Effector memory CD4-positive, alpha-beta T cell (primary cell): ENCODE data around the gene HTR4.

Experiments used
- DNase-seq, 3 donors: peaks; one replicate each; pipeline ENCODE4 v3.0.0-alpha.2; 2020
- H3K27ac ChIP-seq: 2 replicates; pipeline ENCODE4 v1.7.0; 2013; ENCODE audit warnings: mild to moderate bottlenecking, low read length, moderate library complexity; ENCODE audit not compliant: insufficient read depth, poor library complexity, severe bottlenecking
- H3K27me3 ChIP-seq: replicated peaks from 2 replicates; pipeline ENCODE4 v1.7.0; 2013; ENCODE audit warnings: mild to moderate bottlenecking, low read length; ENCODE audit not compliant: insufficient read depth, control insufficient read depth, poor library complexity, severe bottlenecking
- H3K36me3 ChIP-seq: 2 replicates; pipeline ENCODE4 v1.7.0; 2013; ENCODE audit warnings: mild to moderate bottlenecking, low read length, moderate library complexity; ENCODE audit not compliant: control insufficient read depth, insufficient read depth
- H3K4me1 ChIP-seq: 2 replicates; pipeline ENCODE4 v1.7.0; 2013; ENCODE audit warnings: low read length, mild to moderate bottlenecking; ENCODE audit not compliant: control insufficient read depth, insufficient read depth, poor library complexity, severe bottlenecking
- H3K4me3 ChIP-seq: 2 replicates; pipeline ENCODE4 v1.7.0; 2013; ENCODE audit warnings: low read length, low read depth, mild to moderate bottlenecking; ENCODE audit not compliant: insufficient read depth, poor library complexity, severe bottlenecking
- H3K9me3 ChIP-seq: 2 replicates; pipeline ENCODE4 v1.7.0; 2013; ENCODE audit warnings: mild to moderate bottlenecking, low read length, moderate library complexity; ENCODE audit not compliant: control insufficient read depth

The HTR4 gene

DNA sequence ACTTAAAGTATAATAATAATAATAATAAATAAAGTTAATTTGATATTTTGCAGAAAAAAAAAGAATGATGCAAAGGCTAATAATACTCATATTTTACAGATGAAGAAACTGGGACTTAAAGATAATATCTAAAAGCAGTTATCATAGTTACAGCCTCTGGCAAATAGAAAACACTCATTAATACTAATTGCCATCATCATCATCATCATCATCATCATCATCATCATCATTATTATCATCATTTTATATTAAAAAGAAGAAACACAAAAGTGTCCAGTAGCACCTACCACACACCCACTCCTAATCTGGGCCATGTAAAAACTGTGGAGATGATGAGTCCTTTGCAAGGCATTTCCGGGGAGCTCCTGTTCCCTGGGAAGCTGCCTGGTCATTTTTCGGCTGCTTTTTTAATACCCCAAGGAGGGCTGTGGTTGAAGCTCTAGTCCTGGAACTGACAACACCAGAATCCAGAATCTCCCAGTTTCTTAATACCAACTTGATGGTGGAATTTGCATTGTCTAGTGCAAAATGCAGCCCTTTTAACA, 70.8 kb downstream of the HTR4 start:
- Histone ChIP-seq H3K36me3 (no peaks in the 10 kb centered on the region), H3K27ac (no peak overlapping the region), H3K27me3 (no peaks in the 10 kb centered on the region), H3K4me3 (no peak overlapping the region), H3K4me1 (no peaks in the 10 kb centered on the region), H3K9me3 (no peaks in the 10 kb centered on the region)
- no peak for DNase-seq

DNA sequence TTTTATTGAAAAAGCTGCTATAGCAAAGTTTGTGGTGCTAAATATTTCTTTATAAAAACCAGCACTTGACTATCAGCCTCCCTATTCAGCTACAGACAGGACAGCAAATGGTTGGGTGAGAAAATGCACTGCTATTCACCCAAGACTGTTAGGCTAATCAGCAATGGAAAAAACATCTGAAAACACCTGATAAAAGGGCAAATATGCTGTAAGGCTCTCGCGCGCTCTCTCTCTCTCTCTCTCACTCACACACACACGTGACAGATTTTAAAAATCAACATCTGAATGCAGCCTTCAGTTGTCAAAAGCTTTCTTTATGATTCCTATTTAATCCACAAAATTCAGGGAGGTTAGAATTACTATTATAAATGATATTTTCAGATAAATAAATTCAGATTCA, 80.2 kb downstream of the HTR4 start:
- H3K27ac ChIP-seq = no peak overlapping the region
- H3K9me3 ChIP-seq = no peaks in the 10 kb centered on the region
- H3K4me1 ChIP-seq = no peaks in the 10 kb centered on the region
- H3K36me3 ChIP-seq = no peaks in the 10 kb centered on the region
- no peak for DNase-seq
- H3K27me3 ChIP-seq = no peaks in the 10 kb centered on the region
- H3K4me3 ChIP-seq = no peak overlapping the region

DNA sequence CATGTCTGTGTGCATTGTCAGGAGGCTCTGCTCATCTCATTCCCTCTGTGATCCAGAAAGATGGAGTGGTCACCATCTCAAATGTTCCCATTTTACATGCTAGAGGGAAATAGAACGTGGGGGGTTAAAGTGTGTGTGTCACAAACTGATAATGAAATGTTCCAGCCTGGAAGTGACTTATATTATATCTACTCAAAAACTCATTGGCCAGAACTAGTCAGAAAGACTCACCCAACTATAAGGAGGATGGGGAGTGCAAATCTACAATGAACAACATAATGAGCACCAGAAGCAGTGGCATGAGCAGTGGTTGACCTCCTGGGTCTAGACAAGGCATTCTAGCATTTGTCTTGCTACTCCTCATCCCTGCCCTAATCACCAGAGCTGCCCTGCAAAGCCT, 81.0 kb downstream of the HTR4 start:
- H3K36me3 ChIP-seq = no peaks in the 10 kb centered on the region
- no peaks in the 10 kb centered on the region for H3K9me3 ChIP-seq
- no peaks in the 10 kb centered on the region for H3K4me1 ChIP-seq
- no peak for DNase-seq
- no peaks in the 10 kb centered on the region for H3K27me3 ChIP-seq
- H3K4me3 ChIP-seq = no peak overlapping the region
- H3K27ac ChIP-seq = no peak overlapping the region

DNA sequence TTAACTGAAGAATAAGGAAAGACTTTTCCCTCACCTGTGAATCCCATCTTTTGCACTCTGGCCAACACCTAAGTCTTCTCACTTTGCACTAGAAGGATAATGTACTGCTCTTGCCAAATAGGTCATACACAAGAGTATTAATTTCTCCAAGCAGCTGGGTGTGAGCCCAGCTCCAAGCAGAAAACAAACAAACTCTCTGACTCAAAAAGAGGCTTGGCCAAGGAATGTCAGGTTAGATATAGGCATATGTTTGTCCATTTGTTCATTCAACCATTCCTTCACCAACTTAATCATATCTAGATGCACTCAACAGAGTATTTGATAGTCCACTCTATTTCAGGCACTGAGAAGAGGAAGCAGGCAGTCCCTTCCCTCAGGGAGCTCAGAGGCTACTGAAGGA, 84.4 kb downstream of the HTR4 start:
- no peak for DNase-seq
- H3K36me3 ChIP-seq = no peaks in the 10 kb centered on the region
- no peak overlapping the region for H3K4me3 ChIP-seq

DNA sequence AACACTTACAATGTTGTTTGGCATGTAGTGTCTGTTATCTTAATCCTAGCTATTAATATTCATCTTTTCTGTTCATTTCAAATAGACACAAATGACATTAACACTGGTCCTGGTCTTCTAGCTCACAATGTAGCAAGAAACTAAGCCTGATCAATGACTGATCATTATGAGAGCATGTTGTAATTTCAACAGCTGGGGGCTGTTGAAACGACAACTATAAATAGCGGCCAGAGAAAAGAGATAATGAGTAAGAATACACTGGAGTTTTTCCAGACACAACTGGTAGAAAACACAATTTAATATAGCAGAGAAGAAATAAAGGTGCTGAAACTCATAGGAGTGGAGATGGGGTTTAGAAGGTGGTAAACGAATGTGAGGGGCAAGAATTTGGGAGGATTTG, 89.2 kb downstream of the HTR4 start:
- Histone ChIP-seq H3K27ac (no peak overlapping the region), H3K4me1 (no peaks in the 10 kb centered on the region), H3K9me3 (no peaks in the 10 kb centered on the region), H3K27me3 (no peaks in the 10 kb centered on the region), H3K4me3 (no peak overlapping the region), H3K36me3 (no peaks in the 10 kb centered on the region)
- DNase-seq = no peak

More for the DNA sequence above, 84.4 kb downstream of the HTR4 start:
- Histone ChIP-seq H3K27me3 (no peaks in the 10 kb centered on the region), H3K4me1 (no peaks in the 10 kb centered on the region), H3K27ac (no peak overlapping the region), H3K9me3 (no peaks in the 10 kb centered on the region)

DNA sequence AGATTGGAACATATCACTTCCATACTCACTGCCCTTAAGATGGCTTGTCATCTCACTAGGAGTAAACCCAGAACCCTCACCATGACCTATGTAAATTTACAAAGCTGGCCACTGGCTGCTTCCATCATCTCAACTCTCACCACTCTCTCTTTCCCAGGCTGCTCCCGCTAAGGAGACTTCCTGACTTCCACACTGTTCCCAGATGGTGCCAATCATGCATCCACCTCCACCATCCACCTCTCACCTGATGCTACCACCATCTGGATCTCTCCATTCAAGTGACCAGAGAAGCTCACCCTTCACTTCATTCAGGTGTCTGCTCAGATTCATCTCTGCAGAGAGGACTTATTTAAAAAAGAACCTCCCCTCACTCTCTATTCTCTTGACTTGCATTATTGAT, 91.3 kb downstream of the HTR4 start:
- Histone ChIP-seq H3K9me3 (no peaks in the 10 kb centered on the region), H3K36me3 (no peaks in the 10 kb centered on the region), H3K27me3 (no peaks in the 10 kb centered on the region), H3K4me3 (no peak overlapping the region), H3K4me1 (no peaks in the 10 kb centered on the region), H3K27ac (no peak overlapping the region)
- DNase-seq = no peak

DNA sequence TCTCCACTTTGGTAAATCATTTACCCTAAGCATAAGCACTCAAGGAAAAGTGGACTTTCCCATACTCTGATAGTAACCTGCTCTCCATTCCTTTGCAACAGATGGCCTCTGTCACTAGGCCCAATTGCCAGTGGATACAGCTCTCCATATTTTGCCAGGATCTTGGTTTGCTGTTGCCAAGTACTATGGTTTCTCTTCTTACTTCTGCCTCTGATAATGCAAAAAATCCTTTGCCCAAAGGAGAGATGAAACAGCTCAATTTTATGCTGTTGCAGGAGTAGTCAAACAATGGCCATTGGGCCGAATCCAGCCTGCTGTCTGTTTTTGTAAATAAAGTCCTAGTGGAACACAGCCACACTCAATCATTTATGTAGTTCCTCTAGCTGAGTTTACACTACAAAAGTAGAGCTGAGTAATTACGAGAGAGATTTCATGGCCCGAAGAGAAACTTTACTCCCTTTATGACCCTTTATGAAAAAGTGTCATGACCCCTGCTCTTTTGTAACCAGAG, 92.5 kb downstream of the HTR4 start:
- Histone ChIP-seq H3K27me3 (no peaks in the 10 kb centered on the region), H3K9me3 (no peaks in the 10 kb centered on the region), H3K27ac (no peak overlapping the region), H3K36me3 (no peaks in the 10 kb centered on the region), H3K4me1 (no peaks in the 10 kb centered on the region), H3K4me3 (no peak overlapping the region)
- no peak for DNase-seq

DNA sequence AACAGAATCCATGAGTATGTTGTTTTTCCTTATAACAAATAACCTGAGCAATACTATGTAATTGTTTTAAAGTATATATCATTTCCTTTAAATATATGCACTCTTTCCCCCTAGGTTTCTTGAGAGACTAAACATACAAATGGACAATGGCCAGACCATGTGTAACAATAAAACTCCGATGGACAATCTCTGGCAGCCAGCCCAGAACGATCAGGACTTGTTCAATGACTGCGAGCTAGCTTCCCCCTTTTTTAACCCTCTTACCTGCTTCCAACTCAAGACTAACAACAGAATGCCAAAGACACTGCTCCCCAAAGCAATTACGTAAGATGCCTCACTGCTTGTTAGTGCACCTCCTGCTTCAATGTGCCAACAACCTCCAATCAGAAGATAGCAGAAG, 94.9 kb downstream of the HTR4 start:
- no peaks in the 10 kb centered on the region for H3K9me3 ChIP-seq
- no peak for DNase-seq
- H3K4me1 ChIP-seq = no peaks in the 10 kb centered on the region
- H3K27ac ChIP-seq = no peak overlapping the region
- H3K27me3 ChIP-seq = no peaks in the 10 kb centered on the region
- H3K36me3 ChIP-seq = no peaks in the 10 kb centered on the region
- no peak overlapping the region for H3K4me3 ChIP-seq

DNA sequence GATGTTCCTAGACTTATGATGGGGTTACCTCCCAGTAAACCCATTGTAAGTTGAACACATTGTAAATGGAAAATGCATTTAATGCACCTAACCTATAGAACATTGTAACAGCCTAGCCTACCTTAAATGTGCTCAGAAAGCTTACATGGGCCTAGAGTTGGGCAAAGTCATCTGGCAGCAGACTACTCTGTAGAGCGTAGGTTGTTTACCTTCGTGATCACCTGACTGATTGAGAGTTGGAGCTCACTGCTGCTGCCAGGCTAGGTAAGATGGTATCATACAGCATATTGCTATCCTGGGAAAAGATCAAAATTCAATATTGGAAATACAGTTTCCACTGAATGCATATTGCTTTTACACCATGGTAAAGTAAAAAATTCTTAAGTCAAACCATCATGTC, 95.4 kb downstream of the HTR4 start:
- no peak overlapping the region for H3K27ac ChIP-seq

DNA sequence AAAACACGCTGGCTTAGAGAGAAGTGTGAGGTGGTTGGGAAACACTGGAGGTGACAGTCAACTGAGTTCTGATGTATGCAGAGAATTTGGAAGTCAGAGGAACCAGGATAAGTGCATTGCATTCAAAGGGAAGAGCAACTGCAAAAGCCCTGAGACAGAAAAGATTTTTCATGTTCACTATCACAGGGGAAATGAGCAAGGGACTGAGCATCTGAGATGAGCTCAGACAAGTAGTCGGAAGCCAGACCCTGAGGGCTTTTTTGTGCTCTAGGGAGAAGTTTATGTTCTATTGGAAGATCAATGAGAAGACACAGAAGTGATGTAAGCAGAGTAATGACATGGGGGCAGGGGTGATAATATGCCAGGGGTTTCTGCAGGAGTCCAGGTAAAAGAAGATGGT, 97.5 kb downstream of the HTR4 start:
- no peak overlapping the region for H3K27ac ChIP-seq
- no peaks in the 10 kb centered on the region for H3K9me3 ChIP-seq
- H3K27me3 ChIP-seq = no peaks in the 10 kb centered on the region
- no peaks in the 10 kb centered on the region for H3K4me1 ChIP-seq
- DNase-seq = no peak
- no peaks in the 10 kb centered on the region for H3K36me3 ChIP-seq
- H3K4me3 ChIP-seq = no peak overlapping the region

More for the DNA sequence above, 95.4 kb downstream of the HTR4 start:
- Histone ChIP-seq H3K27me3 (no peaks in the 10 kb centered on the region), H3K4me1 (no peaks in the 10 kb centered on the region), H3K9me3 (no peaks in the 10 kb centered on the region), H3K4me3 (no peak overlapping the region), H3K36me3 (no peaks in the 10 kb centered on the region)
- DNase-seq = no peak
